Activated B cell treated with CpG ODN at 0.5 μM for 24 hours (primary cell): ENCODE data around the gene FBXO24. TPM values are rescaled to one million over a fixed set of nuclear protein-coding genes. Genes with fewer than 3 reads are reported as not detected.

Experiments
- ATAC-seq: fragments of 200-7000 bp; cut with Tn5 transposase; one replicate; pipeline ENCODE4 v1.10.0; 2021; ENCODE audit warnings: low read depth, mild to moderate bottlenecking, moderate library complexity
- CTCF ChIA-PET: fragments of 350-600 bp; sonication (Branson Sonifier 250); formaldehyde crosslinking; loops from one replicate; lab custom pipeline; 2021; ENCODE audit warnings: antibody characterized with exemption; lab: Charles Lee
- POLR2A ChIA-PET: fragments of 350-600 bp; sonication (Branson Sonifier 250); formaldehyde crosslinking; loops from one replicate; lab custom pipeline; 2021; ENCODE audit warnings: antibody characterized with exemption; lab: Charles Lee
- DNase-seq: peaks from one replicate; pipeline ENCODE4 v3.0.0; 2022
- H3K27ac Mint-ChIP-seq: one replicate; pipeline ENCODE4 v1.8.0; 2020; ENCODE audit warnings: mixed read lengths
- H3K27me3 Mint-ChIP-seq: one replicate; pipeline ENCODE4 v1.8.0; 2021; ENCODE audit warnings: mixed read lengths
- H3K36me3 Mint-ChIP-seq: one replicate; pipeline ENCODE4 v1.8.0; 2021; ENCODE audit warnings: low read depth, mixed read lengths
- H3K4me1 Mint-ChIP-seq: one replicate; pipeline ENCODE4 v1.8.0; 2021; ENCODE audit warnings: mixed read lengths
- H3K4me3 Mint-ChIP-seq: one replicate; pipeline ENCODE4 v1.8.0; 2020; ENCODE audit warnings: mild to moderate bottlenecking, mixed read lengths
- H3K9me3 Mint-ChIP-seq: one replicate; pipeline ENCODE4 v1.8.0; 2020; ENCODE audit warnings: mixed read lengths
- CTCF ChIP-seq: fragments of 200-600 bp; IDR thresholded peaks from one replicate; pipeline ENCODE4 v1.8.0; 2022; ENCODE audit warnings: antibody characterized with exemption, mild to moderate bottlenecking
- intact Hi-C: fragments of 100-400 bp; cut with micrococcal nuclease; formaldehyde crosslinking; loops from one replicate; pipeline ENCODE4 v1.15.1; 2024
- total RNA-seq: library from RNA; stranded (reverse); gene quantifications from 2 replicates; pipeline ENCODE4 v1.2.3, GENCODE V29; 2022

Gene FBXO24
- total RNA-seq, 1 donor from 2014 or later = 1.9 TPM

GRCh38 chr7:100599911-100600729, 14.0 kb downstream of the FBXO24 start:
- intact Hi-C loops = no loop called here
- Mint-ChIP-seq H3K9me3 (no peaks in the 10 kb centered on the region), H3K27ac (no peak overlapping the region), H3K4me3 (no peak overlapping the region), H3K27me3 (no peaks in the 10 kb centered on the region), H3K4me1 (peaks cover 9% of the 10 kb centered on the region), H3K36me3 (no peaks in the 10 kb centered on the region)
- DNase-seq (no peak), ATAC-seq (no peak)
- POLR2A ChIA-PET = interaction anchor here (0.7 kb wide), 1 partner anchor 32 kb away, joined by 11 read pairs; no protein-coding TSS in a partner anchor
- CTCF ChIA-PET = no interaction called here
- no peak for TF ChIP-seq CTCF

- Mint-ChIP-seq H3K4me3 (no peak overlapping the region), H3K27me3 (no peaks in the 10 kb centered on the region), H3K36me3 (no peaks in the 10 kb centered on the region), H3K4me1 (peaks cover 15% of the 10 kb centered on the region), H3K27ac (no peak overlapping the region), H3K9me3 (no peaks in the 10 kb centered on the region)
- intact Hi-C loops = no loop called here
- DNase-seq (no peak), ATAC-seq (no peak)
- CTCF ChIA-PET = no interaction called here
- no peak for TF ChIP-seq CTCF
- POLR2A ChIA-PET = no interaction called here
Measured at GRCh38 chr7:100600730-100601038, 14.6 kb downstream of the FBXO24 start.

- H3K27me3 Mint-ChIP-seq = no peaks in the 10 kb centered on the region
- H3K36me3 Mint-ChIP-seq = no peaks in the 10 kb centered on the region
- no peak for DNase-seq
- TF ChIP-seq CTCF = no peak
- ChIA-PET CTCF (interaction anchor here (1.1 to 1.4 kb wide), 3 partner anchors 14 to 102 kb away, joined by 3 to 4 read pairs (median 4); partner anchors contain the start of gene FBXO24), POLR2A (interaction anchor here (0.6 to 1.6 kb wide), 8 partner anchors 9 to 287 kb away, joined by 3 to 13 read pairs (median 6); partner anchors contain the start of genes FBXO24, LRCH4, MOSPD3 and POP7)
- intact Hi-C loops = no loop called here
- peak overlapping the region; percentile 81 for H3K4me3 Mint-ChIP-seq
- no peaks in the 10 kb centered on the region for H3K9me3 Mint-ChIP-seq
- no peak for ATAC-seq
- peaks cover 19% of the 10 kb centered on the region for H3K4me1 Mint-ChIP-seq
- no peak overlapping the region for H3K27ac Mint-ChIP-seq
Measured at GRCh38 chr7:100602889-100603725, 17.0 kb downstream of the FBXO24 start.

GRCh38 chr7:100603726-100604027, 17.5 kb downstream of the FBXO24 start:
- Mint-ChIP-seq H3K9me3 (no peaks in the 10 kb centered on the region), H3K4me3 (peak overlapping the region; percentile 81), H3K36me3 (no peaks in the 10 kb centered on the region), H3K27me3 (no peaks in the 10 kb centered on the region), H3K4me1 (peaks cover 19% of the 10 kb centered on the region), H3K27ac (peak overlapping the region; percentile 30)
- no peak for DNase-seq
- intact Hi-C loops = loop anchor here (1.0 to 2.0 kb wide), 8 partner anchors 17 to 249 kb away; partner anchors contain the start of genes FBXO24, GNB2, LRCH4 and SLC12A9
- TF ChIP-seq CTCF = no peak
- ATAC-seq = no peak
- ChIA-PET CTCF (interaction anchor here (1.1 to 1.4 kb wide), 2 partner anchors 17 to 101 kb away, joined by 3 to 4 read pairs; partner anchors contain the start of gene FBXO24), POLR2A (interaction anchor here (0.6 to 1.6 kb wide), 6 partner anchors 9 to 286 kb away, joined by 3 to 13 read pairs (median 7); partner anchors contain the start of genes FBXO24, LRCH4, MOSPD3 and POP7)
